ENCODE measurements around the gene GZMB.

Gene GZMB, protein sequence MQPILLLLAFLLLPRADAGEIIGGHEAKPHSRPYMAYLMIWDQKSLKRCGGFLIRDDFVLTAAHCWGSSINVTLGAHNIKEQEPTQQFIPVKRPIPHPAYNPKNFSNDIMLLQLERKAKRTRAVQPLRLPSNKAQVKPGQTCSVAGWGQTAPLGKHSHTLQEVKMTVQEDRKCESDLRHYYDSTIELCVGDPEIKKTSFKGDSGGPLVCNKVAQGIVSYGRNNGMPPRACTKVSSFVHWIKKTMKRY

DNA sequence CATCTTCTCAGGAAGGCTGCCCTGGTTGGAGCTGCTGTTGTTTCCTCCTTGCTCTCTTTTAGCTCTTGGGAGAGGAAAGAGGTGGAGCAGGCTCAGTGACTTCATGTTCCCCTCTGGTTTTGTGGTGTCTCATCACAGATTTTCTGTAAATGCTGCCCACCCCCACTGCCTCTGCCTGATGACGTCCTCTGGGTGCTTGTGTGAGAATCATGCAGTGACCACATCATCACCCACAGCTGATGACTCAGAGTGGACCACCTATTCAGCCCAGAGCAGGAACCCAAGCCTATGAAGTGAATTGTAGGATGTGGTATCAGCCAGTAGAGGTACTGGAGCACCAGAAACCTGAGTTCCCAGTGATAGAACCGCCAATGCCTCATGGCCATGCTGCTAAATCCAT is at the start of gene GZMB:
GZMB (minus strand) TSS at position 33 of the 400 bp plus-strand sequence; CDS start at position 3, 30 bp downstream.
- Mint-ChIP-seq H3K27me3 (no peaks in the 10 kb centered on the region), H3K27ac (peak within 1 kb of the TSS; percentile 85), H3K4me1 (ENCODE audit: low read depth) (peaks cover 24% of the 10 kb centered on the region), H3K36me3 (peaks cover 2% of the 10 kb centered on the region), H3K9me3 (ENCODE audit: low read depth) (no peaks in the 10 kb centered on the region), H3K4me3 (peak within 1 kb of the TSS; percentile 75)

DNA sequence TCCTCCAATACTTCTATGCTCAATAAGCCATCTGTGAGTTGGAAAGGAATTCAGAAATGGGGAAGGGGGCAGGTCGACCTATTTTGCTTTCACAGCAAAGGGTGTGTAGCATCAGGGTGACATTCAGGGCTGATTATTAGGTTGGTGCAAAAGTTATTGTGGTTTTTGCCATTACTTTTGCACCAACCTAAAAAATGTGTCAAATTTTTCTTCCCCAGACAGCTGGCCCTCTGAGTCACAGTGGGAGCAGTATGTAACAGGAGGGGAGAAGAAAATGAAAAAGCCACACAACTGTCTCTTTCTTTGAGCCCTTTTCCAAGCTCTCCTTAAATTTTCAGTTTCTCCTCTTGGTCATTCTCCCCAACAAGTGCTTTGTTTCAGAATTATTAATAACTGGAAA is 47.1 kb upstream of the GZMB start:
- Mint-ChIP-seq H3K4me3 (no peak overlapping the region), H3K27me3 (peaks cover 2% of the 10 kb centered on the region), H3K27ac (no peak overlapping the region), H3K36me3 (peaks cover 6% of the 10 kb centered on the region), H3K9me3 (ENCODE audit: low read depth) (no peaks in the 10 kb centered on the region), H3K4me1 (ENCODE audit: low read depth) (peaks cover 41% of the 10 kb centered on the region)

DNA sequence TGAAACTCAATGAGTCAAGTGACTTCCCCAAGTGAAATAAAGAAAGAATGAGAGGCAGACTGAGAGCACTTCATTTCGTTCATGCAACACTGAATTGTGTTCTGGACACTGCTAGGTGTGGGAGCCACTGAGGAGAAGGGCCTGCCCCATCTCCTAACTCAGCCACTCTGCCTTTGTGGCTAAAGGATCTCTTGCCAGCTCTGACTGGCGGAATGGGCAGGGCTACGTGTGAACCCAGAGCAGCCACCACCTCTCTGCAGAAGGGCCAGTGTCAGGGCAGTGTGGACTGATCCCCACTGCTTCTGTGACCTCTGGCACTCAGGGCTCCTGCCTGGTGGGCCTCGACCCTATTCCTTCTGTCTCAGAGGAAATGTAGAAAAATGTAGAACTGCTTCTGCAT is 46.5 kb upstream of the GZMB start:
- H3K9me3 Mint-ChIP-seq (ENCODE audit: low read depth), result peaks cover under 1% of the 10 kb centered on the region
- H3K27me3 Mint-ChIP-seq, result peaks cover 2% of the 10 kb centered on the region
- peaks cover 45% of the 10 kb centered on the region for H3K4me1 Mint-ChIP-seq (ENCODE audit: low read depth)
- peaks cover 6% of the 10 kb centered on the region for H3K36me3 Mint-ChIP-seq
- no peak overlapping the region for H3K27ac Mint-ChIP-seq
- H3K4me3 Mint-ChIP-seq, result no peak overlapping the region

DNA sequence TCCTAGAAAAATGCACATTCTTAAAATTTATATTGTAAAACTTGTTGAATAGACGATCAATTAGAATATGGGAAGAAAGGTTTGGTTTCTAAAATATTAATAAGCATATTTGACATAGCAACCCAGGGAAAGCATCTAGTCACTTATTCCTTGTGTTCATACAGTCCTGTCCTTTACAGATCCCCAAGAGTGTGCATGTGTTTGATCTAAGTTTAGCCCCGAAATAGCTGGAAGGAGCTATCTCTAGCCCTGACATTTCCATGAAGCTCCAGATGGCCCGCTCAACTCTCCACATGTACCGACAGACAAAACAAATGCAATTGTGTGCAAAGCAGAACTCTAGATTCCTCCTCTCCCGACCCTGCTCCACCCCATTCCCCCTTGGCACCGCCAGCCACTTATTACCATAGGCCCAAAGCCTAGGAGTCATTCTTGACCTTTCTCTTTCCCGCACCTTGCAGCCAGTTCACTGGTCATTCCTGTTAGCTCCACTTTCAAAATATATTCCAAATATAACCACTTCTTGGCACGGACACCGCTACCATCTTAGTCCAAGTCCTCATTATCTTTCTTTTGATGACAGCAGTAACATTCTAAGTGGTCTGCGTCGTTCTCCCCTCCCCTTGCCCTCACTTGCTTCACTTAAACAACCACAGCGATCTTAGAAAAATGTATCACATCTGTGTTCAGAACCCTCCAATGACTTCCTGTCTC is 45.4 kb upstream of the GZMB start:
- Mint-ChIP-seq H3K9me3 (ENCODE audit: low read depth) (peaks cover 4% of the 10 kb centered on the region), H3K4me1 (ENCODE audit: low read depth) (peaks cover 56% of the 10 kb centered on the region), H3K4me3 (peak overlapping the region; percentile 2), H3K27me3 (no peaks in the 10 kb centered on the region), H3K27ac (peak overlapping the region; percentile 80), H3K36me3 (peaks cover 4% of the 10 kb centered on the region)

DNA sequence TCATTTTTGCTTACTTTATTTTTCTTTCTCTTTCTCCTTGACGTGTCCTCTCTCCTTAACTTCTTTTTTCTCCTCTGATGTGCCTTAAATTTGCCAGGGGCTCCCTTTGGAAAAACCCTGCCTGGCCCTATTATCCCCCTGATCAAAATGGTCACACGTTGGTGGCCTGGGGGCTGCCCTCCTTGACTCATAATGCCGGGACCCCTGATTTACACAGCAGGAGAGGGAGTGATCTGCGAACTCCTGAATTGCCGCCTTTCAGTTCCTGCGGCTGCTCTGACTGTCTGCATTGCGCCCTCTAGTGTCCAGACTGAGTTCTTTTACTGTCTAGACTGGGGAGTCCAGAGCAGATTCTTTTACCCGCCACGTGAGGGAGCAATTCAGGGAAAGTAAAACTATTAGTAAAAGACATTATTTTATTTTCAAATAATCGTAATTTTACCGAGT is 44.8 kb upstream of the GZMB start:
- Mint-ChIP-seq H3K27me3 (no peaks in the 10 kb centered on the region), H3K9me3 (ENCODE audit: low read depth) (peaks cover 4% of the 10 kb centered on the region), H3K27ac (peak overlapping the region; percentile 80), H3K36me3 (peaks cover 4% of the 10 kb centered on the region), H3K4me1 (ENCODE audit: low read depth) (peaks cover 61% of the 10 kb centered on the region), H3K4me3 (peak overlapping the region; percentile 84)

DNA sequence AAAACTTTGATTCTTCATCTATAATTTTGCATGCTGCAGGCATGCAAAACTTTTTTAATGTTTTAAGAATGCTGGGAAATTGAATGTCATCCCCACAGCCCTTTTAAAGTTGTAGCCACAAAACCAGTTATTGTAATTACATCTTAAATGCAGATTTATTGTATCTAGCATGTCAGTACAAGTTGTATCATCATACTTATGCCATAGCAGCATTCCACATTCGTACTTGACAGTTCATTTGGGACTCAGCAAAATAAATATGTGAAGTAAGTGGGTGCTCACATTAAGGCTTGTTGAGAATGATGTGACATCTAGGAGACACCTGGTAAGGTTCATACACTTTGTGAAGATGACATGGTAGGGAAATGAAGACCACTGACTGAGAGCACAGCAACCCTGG is 44.0 kb upstream of the GZMB start:
- H3K4me1 Mint-ChIP-seq (ENCODE audit: low read depth), result peaks cover 69% of the 10 kb centered on the region
- H3K4me3 Mint-ChIP-seq, result no peak overlapping the region
- H3K27ac Mint-ChIP-seq, result peak overlapping the region; percentile 17
- peaks cover 4% of the 10 kb centered on the region for H3K9me3 Mint-ChIP-seq (ENCODE audit: low read depth)
- no peaks in the 10 kb centered on the region for H3K36me3 Mint-ChIP-seq
- H3K27me3 Mint-ChIP-seq, result no peaks in the 10 kb centered on the region

DNA sequence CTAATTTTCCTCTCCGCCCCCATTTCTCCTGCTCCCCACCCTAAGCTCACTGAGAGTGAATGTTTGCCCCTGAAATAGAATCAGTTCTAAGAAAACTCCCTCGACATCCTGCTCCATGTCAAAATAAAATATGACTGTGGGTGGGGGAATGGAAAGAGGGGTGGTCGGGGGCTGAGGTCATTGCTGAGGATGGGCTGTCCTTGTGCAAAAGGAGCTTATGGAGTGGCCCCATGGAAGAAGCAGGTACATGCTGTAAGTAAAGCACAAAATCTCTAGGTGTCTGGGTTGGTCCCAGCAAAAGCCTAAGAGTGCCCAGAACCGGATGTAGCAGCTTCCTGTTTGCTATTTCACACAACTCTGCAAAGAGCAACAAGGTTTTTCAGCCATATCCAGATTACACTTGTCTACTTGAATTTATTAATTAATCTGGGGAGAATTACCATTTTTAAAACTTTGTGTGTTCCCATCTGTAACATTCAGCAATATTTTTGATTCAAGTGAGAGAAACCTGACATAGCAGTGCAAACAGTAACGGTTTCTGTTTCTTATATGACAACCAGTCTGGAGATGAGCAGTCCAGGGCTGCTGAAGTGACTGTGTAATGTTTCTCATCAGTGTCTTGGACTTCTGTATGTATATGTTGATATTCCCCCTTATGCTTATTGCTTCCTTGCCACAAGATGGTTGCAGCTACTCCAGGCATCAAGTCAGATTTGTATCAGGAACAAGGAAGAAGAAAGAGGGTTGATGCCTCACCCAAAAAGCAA is 40.4 kb upstream of the GZMB start:
- H3K9me3 Mint-ChIP-seq (ENCODE audit: low read depth), result peaks cover 4% of the 10 kb centered on the region

DNA sequence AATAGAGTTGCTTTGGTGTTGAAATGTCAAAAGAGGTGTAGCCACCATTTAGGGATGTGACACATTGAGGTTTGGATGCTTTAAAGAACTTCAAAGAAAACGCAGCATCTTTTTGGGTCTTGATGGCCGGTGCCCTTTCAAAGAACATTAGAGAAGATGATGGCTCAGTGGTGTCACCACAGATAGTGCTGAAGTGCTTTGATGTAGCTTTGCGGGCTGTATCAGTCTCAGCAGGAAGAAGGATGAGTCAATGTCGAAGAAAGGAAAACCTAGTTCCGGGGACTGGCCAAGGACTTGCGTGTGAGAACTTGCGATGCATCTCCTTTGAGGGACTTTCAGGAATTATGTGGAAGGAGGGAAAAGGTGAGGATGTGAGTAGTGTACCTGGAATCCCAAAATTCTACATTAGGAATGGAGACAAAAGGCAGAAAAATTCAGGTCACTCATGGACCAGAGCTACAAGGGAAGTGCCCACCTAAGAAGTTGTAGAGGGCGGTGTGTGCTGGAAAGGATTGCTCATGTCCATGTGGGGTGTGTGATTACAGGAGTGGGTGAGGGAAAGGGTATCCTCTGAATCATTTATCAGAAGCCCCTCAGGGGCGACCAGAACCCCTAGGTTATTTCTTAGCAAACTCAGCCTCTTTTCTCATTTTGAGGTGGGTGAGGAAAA is 39.7 kb upstream of the GZMB start:
- peaks cover 4% of the 10 kb centered on the region for H3K9me3 Mint-ChIP-seq (ENCODE audit: low read depth)
- no peaks in the 10 kb centered on the region for H3K27me3 Mint-ChIP-seq
- H3K36me3 Mint-ChIP-seq, result no peaks in the 10 kb centered on the region
- peak overlapping the region; percentile 97 for H3K27ac Mint-ChIP-seq
- peak overlapping the region; percentile 73 for H3K4me3 Mint-ChIP-seq
- H3K4me1 Mint-ChIP-seq (ENCODE audit: low read depth), result peaks cover 84% of the 10 kb centered on the region

More for the DNA sequence above, 40.4 kb upstream of the GZMB start:
- peaks cover 88% of the 10 kb centered on the region for H3K4me1 Mint-ChIP-seq (ENCODE audit: low read depth)
- H3K36me3 Mint-ChIP-seq, result no peaks in the 10 kb centered on the region
- H3K27ac Mint-ChIP-seq, result peak overlapping the region; percentile 97
- H3K4me3 Mint-ChIP-seq, result peak overlapping the region; percentile 73
- H3K27me3 Mint-ChIP-seq, result no peaks in the 10 kb centered on the region

DNA sequence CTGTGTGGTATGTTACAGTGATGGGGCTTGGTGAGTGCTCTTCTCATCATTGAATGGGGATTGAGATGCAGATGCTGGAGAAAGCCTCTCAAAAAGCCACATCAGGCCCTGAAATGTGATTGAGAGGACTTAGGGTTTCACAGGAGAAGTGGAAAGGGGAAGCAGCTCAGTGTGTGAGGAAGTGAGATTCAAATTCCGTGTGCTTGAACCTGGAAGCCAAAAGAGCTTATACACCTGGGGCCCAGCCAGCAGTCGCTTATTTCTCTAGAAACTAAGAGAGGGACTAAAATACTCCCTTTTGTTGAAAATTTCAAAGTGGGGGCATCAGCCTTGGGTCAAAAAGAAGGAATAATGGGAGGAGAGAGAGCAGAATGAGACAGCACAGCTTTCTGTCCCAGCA is 39.1 kb upstream of the GZMB start:
- Mint-ChIP-seq H3K36me3 (peaks cover 1% of the 10 kb centered on the region), H3K4me3 (peak overlapping the region; percentile 73), H3K4me1 (ENCODE audit: low read depth) (peaks cover 79% of the 10 kb centered on the region), H3K27ac (peak overlapping the region; percentile 97), H3K9me3 (ENCODE audit: low read depth) (peaks cover 4% of the 10 kb centered on the region), H3K27me3 (no peaks in the 10 kb centered on the region)

DNA sequence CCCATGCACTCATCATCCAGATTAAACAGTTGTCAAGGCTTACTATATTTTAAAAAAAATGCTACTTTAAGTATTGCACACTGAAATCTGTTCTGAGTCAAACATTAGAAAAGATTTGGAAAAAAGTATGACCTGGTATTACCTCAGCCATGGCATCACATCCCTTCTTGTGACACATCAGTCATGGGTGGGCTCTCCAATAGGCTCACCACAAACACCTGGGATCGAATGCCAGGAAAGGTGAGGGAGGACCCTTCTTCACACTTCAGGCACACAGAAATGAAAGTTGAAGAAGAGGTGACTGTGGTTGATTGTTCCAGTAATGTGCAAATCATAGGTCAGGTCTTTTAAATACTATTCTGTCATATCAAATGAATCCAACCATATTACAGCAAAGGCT is 36.6 kb upstream of the GZMB start:
- Mint-ChIP-seq H3K4me1 (ENCODE audit: low read depth) (peaks cover 73% of the 10 kb centered on the region), H3K27ac (peak overlapping the region; percentile 76), H3K4me3 (peak overlapping the region; percentile 35), H3K27me3 (peaks cover 2% of the 10 kb centered on the region), H3K36me3 (peaks cover 6% of the 10 kb centered on the region), H3K9me3 (ENCODE audit: low read depth) (peaks cover 4% of the 10 kb centered on the region)

DNA sequence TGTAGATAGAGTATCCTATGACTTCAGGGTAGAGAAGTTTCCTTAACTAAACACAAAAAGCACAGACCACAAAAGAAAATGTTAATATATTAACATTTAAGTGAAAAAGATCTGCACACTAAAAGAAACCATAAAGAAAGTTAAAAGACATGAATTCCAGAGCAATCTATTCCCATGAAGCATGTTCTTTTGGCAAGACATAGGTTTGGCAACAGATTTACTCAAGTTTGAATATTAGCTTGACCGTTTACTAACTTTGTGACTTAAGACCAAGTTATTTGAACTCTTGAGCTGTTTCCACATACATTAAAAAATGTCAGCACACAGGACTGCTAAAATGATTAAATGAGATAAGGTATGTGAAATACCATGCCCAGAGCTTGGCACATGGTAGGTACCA is 35.7 kb upstream of the GZMB start:
- Mint-ChIP-seq H3K27me3 (peaks cover 2% of the 10 kb centered on the region), H3K9me3 (ENCODE audit: low read depth) (no peaks in the 10 kb centered on the region), H3K4me3 (no peak overlapping the region), H3K4me1 (ENCODE audit: low read depth) (peaks cover 73% of the 10 kb centered on the region), H3K36me3 (peaks cover 6% of the 10 kb centered on the region), H3K27ac (no peak overlapping the region)

DNA sequence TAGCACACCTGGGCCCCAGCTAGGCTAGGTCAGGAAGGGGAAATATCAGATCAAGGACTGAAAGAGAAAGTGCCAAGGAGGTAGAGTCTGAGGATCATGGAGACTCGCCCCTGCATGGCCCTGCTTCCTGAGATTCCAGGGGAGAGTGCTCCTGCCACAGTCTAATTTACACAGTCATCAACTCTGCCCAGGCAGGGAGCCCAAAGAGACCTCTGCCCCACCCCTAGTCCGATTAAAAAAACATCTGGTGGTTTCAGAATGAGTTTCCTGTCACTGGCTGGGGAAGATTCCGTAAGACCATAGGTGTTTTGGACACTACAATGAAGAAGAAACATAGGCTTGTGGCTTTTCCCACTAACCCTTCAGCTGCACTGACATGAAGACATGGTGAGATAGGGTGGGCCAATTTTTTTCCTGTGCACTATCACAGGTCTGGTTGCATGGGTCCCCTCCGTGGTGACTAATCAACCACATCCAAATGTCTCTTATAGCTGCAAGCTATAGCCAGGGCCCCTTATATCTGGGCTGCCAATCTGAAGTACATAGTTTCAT is 31.5 kb upstream of the GZMB start:
- peaks cover 68% of the 10 kb centered on the region for H3K4me1 Mint-ChIP-seq (ENCODE audit: low read depth)
- peak overlapping the region; percentile 70 for H3K4me3 Mint-ChIP-seq
- H3K27ac Mint-ChIP-seq, result peak overlapping the region; percentile 79
- H3K27me3 Mint-ChIP-seq, result peaks cover 2% of the 10 kb centered on the region
- peaks cover 6% of the 10 kb centered on the region for H3K36me3 Mint-ChIP-seq
- H3K9me3 Mint-ChIP-seq (ENCODE audit: low read depth), result no peaks in the 10 kb centered on the region

DNA sequence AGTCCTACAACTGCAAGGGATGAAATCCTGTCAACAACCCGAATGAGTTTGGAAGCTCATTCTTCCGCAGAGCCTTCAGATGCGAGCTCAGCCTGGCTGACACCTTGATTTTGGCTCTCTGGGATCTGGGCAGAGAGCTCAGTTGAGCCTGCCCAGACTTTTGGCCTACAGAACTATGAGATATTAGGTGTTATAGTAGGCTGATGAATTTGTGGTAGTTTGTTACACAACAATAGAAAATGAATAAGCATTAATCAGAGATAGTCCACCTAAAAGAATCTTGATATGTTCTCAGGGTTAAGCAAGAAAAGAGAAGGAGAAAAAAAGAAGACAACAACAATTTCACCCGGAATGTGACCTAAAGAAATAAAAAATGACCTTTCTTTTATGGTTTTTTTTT is 30.4 kb upstream of the GZMB start:
- Mint-ChIP-seq H3K27me3 (peaks cover 2% of the 10 kb centered on the region), H3K9me3 (ENCODE audit: low read depth) (no peaks in the 10 kb centered on the region), H3K4me1 (ENCODE audit: low read depth) (peaks cover 67% of the 10 kb centered on the region), H3K36me3 (peaks cover 6% of the 10 kb centered on the region), H3K4me3 (no peak overlapping the region), H3K27ac (no peak overlapping the region)

DNA sequence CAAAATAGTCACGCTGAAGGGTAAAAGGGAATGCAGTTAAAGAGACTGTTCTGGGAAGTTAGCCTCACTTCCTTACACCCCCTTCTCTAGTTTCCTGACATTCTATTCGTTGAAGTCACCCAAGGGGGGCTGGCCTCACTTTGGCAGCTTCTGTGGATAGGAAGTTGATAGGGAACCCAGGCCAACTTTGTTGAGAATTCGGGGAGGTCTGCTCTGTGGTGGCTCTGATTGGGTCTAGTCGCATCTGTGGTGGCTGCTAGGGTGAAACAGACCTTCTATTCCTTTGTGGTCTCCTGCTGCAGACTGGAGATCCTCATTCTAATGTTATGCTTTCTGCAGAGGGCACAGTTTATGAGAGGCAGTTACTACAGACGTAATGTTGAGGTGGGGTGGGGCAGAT is 28.8 kb upstream of the GZMB start:
- peak overlapping the region; percentile 50 for H3K27ac Mint-ChIP-seq
- H3K27me3 Mint-ChIP-seq, result no peaks in the 10 kb centered on the region
- no peak overlapping the region for H3K4me3 Mint-ChIP-seq
- H3K4me1 Mint-ChIP-seq (ENCODE audit: low read depth), result peaks cover 60% of the 10 kb centered on the region
- peaks cover 6% of the 10 kb centered on the region for H3K36me3 Mint-ChIP-seq
- no peaks in the 10 kb centered on the region for H3K9me3 Mint-ChIP-seq (ENCODE audit: low read depth)
